ENCODE measurements around the gene PACSIN2.

PACSIN2 gene

GRCh38 chr22:42855721-42856120, 159.2 kb downstream of the PACSIN2 start:
- no peak for DNase-seq

GRCh38 chr22:42855211-42855610, 159.7 kb downstream of the PACSIN2 start:
- DNase-seq: no peak

- no peak for DNase-seq
Observed at GRCh38 chr22:42848941-42849550, 165.9 kb downstream of the PACSIN2 start.

- no peak for DNase-seq
Observed at GRCh38 chr22:42847110-42847509, 167.8 kb downstream of the PACSIN2 start.

- no peak for DNase-seq
Observed at GRCh38 chr22:42844756-42845155, 170.2 kb downstream of the PACSIN2 start.

GRCh38 chr22:42842658-42843370, 172.1 kb downstream of the PACSIN2 start:
- DNase-seq: no peak

- DNase-seq: no peak
Observed at GRCh38 chr22:42841444-42841843, 173.5 kb downstream of the PACSIN2 start.

- DNase-seq: no peak
Observed at GRCh38 chr22:42837556-42837955, 177.4 kb downstream of the PACSIN2 start.

GRCh38 chr22:42836026-42836425, 178.9 kb downstream of the PACSIN2 start:
- DNase-seq: no peak

GRCh38 chr22:42834177-42834949, 180.6 kb downstream of the PACSIN2 start:
- no peak for DNase-seq

GRCh38 chr22:42833104-42833503, 181.8 kb downstream of the PACSIN2 start:
- DNase-seq: no peak

- DNase-seq: no peak
Observed at GRCh38 chr22:42831712-42832111, 183.2 kb downstream of the PACSIN2 start.

GRCh38 chr22:42830161-42830560, 184.8 kb downstream of the PACSIN2 start:
- DNase-seq: no peak

GRCh38 chr22:42829302-42829701, 185.6 kb downstream of the PACSIN2 start:
- DNase-seq: no peak

GRCh38 chr22:42825796-42826195, 189.2 kb downstream of the PACSIN2 start:
- DNase-seq: no peak

- no peak for DNase-seq
Observed at GRCh38 chr22:42821386-42821785, 193.6 kb downstream of the PACSIN2 start.

- peak; percentile 7 for DNase-seq
Observed at GRCh38 chr22:42820045-42820763, 194.7 kb downstream of the PACSIN2 start.

All from RPMI8226 (cell line).